Upper lobe of left lung (tissue), 6 donors: Measurements from ENCODE around the gene MEIOB. TPM values are rescaled to one million over a fixed set of nuclear protein-coding genes. Genes with fewer than 3 reads are reported as not detected.

Source experiments
- ATAC-seq, 2 donors: fragments of 200-7000 bp; cut with Tn5 transposase; one replicate each; pipeline ENCODE4 v1.9.1; 2022; ENCODE audit warnings: mild to moderate bottlenecking in 2 of 2, moderate library complexity in 2 of 2; ENCODE audit not compliant: low FRiP score in 2 of 2
- DNase-seq, 2 donors: peaks; one replicate each; pipeline ENCODE4 v3.0.0-alpha.2; 2019 to 2020
- H3K27ac ChIP-seq, 4 donors: fragments of 200-600 bp; sonication (generic); one replicate each; pipeline ENCODE4 v1.5.1; 2016 to 2019
- H3K27me3 ChIP-seq, 4 donors: fragments of 200-600 bp; sonication (generic); one replicate each; pipeline ENCODE4 v1.5.1; 2017 to 2019
- H3K36me3 ChIP-seq, 4 donors: fragments of 200-600 bp; sonication (generic); one replicate each; pipeline ENCODE4 v1.5.1; 2016 to 2019
- H3K4me1 ChIP-seq, 4 donors: fragments of 200-600 bp; sonication (generic); one replicate each; pipeline ENCODE4 v1.5.1; 2018 to 2019
- H3K4me3 ChIP-seq, 4 donors: fragments of 200-600 bp; sonication (generic); one replicate each; pipeline ENCODE4 v1.5.1; 2017 to 2019; ENCODE audit warnings: mild to moderate bottlenecking in 2 of 4, moderate library complexity in 1 of 4
- H3K9me3 ChIP-seq, 4 donors: fragments of 200-600 bp; sonication (generic); one replicate each; pipeline ENCODE4 v1.5.1; 2018 to 2019
- EP300 ChIP-seq, 4 donors: sonication (generic); formaldehyde crosslinking; IDR thresholded peaks; one replicate each; pipeline ENCODE4 v1.5.1; 2017; ENCODE audit warnings: antibody characterized with exemption in 4 of 4, control low read depth in 2 of 4
- POLR2A ChIP-seq, 4 donors: fragments of 450-650 bp; IDR thresholded peaks; one replicate each; pipeline ENCODE4 v1.5.1; 2016 to 2017; ENCODE audit warnings: antibody characterized with exemption in 4 of 4, mild to moderate bottlenecking in 2 of 4
- POLR2AphosphoS5 ChIP-seq, 2 donors: sonication (generic); formaldehyde crosslinking; IDR thresholded peaks; one replicate each; pipeline ENCODE4 v1.5.1; 2017; ENCODE audit warnings: antibody characterized with exemption in 2 of 2
- WGBS, 2 donors: methylation state at CpG; one replicate each; pipeline ENCODE4 v1.1.5; 2017 to 2018; 5-methylcytosine and 5-hydroxymethylcytosine counted together
- total RNA-seq, 6 donors: library from RNA; depleted of rRNA in 4 of 6; stranded (reverse); fragments of >200 nt in 4 of 6; gene quantifications; one replicate each; pipeline versions ENCODE4 v1.1.0 to v1.2.1, GENCODE V29; 2016 to 2021
- TF ChIP-seq, protein P1 (sequence below), 6 experiments: fragments of 450-650 bp in 4 of 6; fragments of 200-600 bp in 2 of 6; sonication (generic) in 2 of 6; IDR thresholded peaks; one replicate each; pipeline ENCODE4 v1.5.1; 2016 to 2019; ENCODE audit warnings: antibody characterized with exemption in 6 of 6
- donor health status: DM: no; HTN: no; CAD: no; lungs with moderate emphysema.
- donor health status: DM: no; HTN: yes; CAD: no; lungs with severe emphysema.

Gene MEIOB
- total RNA-seq, 6 donors from 2014 or later, result 0.54 TPM; not detected in 5

DNA sequence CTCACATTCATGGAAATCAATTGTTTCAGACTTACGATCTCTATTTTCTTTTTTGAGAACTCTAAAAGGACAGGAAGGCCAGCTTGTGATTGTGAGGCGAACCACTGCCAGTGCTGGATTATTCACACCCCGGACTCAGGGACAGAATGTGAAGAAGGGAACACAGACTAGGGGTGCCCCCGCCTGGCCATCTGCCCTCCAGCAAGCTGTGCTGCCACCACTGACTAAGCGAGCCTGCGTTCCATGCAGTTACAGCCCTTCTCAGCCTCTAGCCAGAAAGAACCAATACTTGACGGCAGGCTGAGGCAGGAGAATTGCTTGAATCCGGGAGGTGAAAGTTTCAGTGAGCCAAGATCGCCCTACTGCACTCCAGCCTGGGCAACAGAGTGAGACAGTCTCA is 48.1 kb downstream of the MEIOB start:
- no peak for TF ChIP-seq POLR2AphosphoS5 (IDR thresholded peaks at IDR 0.05)
- TF ChIP-seq, protein P1, sequence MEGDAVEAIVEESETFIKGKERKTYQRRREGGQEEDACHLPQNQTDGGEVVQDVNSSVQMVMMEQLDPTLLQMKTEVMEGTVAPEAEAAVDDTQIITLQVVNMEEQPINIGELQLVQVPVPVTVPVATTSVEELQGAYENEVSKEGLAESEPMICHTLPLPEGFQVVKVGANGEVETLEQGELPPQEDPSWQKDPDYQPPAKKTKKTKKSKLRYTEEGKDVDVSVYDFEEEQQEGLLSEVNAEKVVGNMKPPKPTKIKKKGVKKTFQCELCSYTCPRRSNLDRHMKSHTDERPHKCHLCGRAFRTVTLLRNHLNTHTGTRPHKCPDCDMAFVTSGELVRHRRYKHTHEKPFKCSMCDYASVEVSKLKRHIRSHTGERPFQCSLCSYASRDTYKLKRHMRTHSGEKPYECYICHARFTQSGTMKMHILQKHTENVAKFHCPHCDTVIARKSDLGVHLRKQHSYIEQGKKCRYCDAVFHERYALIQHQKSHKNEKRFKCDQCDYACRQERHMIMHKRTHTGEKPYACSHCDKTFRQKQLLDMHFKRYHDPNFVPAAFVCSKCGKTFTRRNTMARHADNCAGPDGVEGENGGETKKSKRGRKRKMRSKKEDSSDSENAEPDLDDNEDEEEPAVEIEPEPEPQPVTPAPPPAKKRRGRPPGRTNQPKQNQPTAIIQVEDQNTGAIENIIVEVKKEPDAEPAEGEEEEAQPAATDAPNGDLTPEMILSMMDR (IDR thresholded peaks at IDR 0.05), result no peak
- no peak for TF ChIP-seq EP300 (IDR thresholded peaks at IDR 0.05)
- TF ChIP-seq POLR2A (IDR thresholded peaks at IDR 0.05), result no peak
- peaks cover 18 to 42% (median 37%) of the 10 kb centered on the region in 4 donors for H3K36me3 ChIP-seq
- H3K4me3 ChIP-seq, result no peak overlapping the region
- ATAC-seq (no peak), DNase-seq (no peak)
- H3K9me3 ChIP-seq, result no peaks in the 10 kb centered on the region
- 78 to 79% methylated on average over 9 of the region's 9 CpGs for WGBS, 2 donors
- H3K27ac ChIP-seq, result no peak overlapping the region
- H3K27me3 ChIP-seq, result no peaks in the 10 kb centered on the region
- H3K4me1 ChIP-seq, result peaks cover 22 to 44% (median 26%) of the 10 kb centered on the region in 4 donors

DNA sequence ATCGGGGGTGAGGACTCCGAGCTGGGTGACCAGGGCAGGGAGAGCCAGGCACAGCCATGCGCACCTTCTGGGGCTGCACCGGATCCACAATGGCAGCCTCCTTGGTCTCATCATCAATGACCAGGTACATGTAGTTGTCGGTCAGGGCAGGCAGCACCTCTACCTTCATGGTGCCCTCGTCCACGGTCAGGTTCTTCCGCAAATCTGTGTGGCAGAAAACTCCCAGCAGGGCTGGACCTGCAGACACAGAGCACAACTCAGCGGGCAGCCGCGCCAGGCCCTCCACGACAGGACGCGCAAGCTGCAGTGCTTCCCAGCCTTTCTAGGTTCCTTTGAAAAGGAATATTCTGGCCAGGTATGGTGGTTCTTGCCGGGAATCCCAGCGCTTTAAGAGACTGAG is 49.2 kb downstream of the MEIOB start:
- 97 to 98% methylated on average over 13 to 16 of the region's 16 CpGs for WGBS, 2 donors
- peaks cover 14 to 34% (median 17%) of the 10 kb centered on the region in 4 donors for H3K4me1 ChIP-seq
- H3K27me3 ChIP-seq, result no peaks in the 10 kb centered on the region
- no peak for DNase-seq
- no peak for ATAC-seq
- H3K27ac ChIP-seq, result no peak overlapping the region
- no peaks in the 10 kb centered on the region for H3K9me3 ChIP-seq
- no peak overlapping the region for H3K4me3 ChIP-seq
- peaks cover 18 to 52% (median 46%) of the 10 kb centered on the region in 4 donors for H3K36me3 ChIP-seq
- TF ChIP-seq, protein P1 (IDR thresholded peaks at IDR 0.05), result no peak
- no peak for TF ChIP-seq POLR2A (IDR thresholded peaks at IDR 0.05)
- no peak for TF ChIP-seq EP300 (IDR thresholded peaks at IDR 0.05)
- TF ChIP-seq POLR2AphosphoS5 (IDR thresholded peaks at IDR 0.05), result no peak

DNA sequence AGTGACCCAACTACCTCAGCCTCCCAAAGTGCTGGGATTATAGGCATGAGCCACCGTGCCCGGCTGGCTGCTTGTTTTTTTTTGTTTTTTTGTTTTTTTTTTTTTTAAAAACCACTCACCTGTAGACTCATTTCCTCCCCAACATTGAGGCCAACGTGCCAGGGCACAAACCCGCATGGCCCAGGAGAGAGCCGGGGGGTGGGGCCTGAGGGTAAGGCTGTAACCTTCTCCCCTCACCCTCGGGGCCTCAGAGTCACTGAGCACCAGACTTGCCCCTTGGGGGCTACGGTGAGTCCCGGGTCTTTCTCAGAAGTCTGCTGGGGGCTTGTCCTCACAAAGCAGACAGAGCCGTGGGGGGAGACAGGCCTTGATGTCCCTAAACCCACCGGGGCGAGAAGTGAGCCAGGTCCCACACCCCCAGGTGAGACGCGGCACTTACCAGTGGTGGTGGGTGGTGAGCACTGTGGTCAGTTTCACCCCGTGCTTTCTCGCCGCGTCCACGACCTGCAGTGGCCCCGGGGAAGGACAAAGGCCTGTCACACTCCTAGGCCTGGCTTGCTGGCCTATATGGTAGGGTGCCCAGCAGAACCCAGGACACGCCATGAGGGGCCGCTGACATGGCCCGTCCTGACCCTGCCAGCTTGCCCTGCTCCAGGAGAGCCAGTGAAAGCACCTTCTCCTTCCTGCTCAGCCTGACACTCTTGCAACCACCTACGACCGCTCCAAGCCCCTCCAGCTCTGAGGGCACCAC is 49.9 kb downstream of the MEIOB start:
- peaks cover 18 to 60% (median 49%) of the 10 kb centered on the region in 4 donors for H3K36me3 ChIP-seq
- H3K4me1 ChIP-seq, result peaks cover 13 to 27% (median 14%) of the 10 kb centered on the region in 4 donors
- H3K27me3 ChIP-seq, result no peaks in the 10 kb centered on the region
- H3K9me3 ChIP-seq, result no peaks in the 10 kb centered on the region
- H3K4me3 ChIP-seq, result no peak overlapping the region
- ATAC-seq, result no peak
- no peak for TF ChIP-seq POLR2A (IDR thresholded peaks at IDR 0.05)
- TF ChIP-seq, protein P1 (IDR thresholded peaks at IDR 0.05), result no peak
- TF ChIP-seq EP300 (IDR thresholded peaks at IDR 0.05), result no peak
- no peak for TF ChIP-seq POLR2AphosphoS5 (IDR thresholded peaks at IDR 0.05)
- DNase-seq, result peak in 1 of 2 donors; percentile 72
- no peak overlapping the region for H3K27ac ChIP-seq
- 94 to 97% methylated on average over 24 of the region's 24 CpGs for WGBS, 2 donors

DNA sequence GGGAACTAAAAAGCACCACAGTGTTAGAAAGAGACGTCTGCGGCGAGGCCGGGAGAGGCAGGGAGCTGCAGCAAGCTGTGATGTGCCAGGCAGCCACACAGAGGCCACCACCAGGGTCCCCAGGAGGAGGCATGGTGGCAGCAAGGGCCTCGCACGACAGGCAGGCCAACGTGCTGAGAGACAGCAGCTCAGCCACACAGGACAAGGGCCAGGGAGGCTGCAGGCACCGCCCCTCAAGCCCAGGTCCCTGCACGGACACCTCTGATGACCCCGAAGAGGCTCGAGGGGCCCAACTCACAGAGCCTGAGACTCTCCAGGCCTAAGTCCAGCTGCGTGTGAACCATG is 51.0 kb downstream of the MEIOB start:
- Histone ChIP-seq H3K36me3 (peaks cover 25 to 71% (median 60%) of the 10 kb centered on the region in 4 donors), H3K4me1 (peaks cover 13 to 22% (median 14%) of the 10 kb centered on the region in 4 donors), H3K27ac (no peak overlapping the region), H3K27me3 (no peaks in the 10 kb centered on the region), H3K9me3 (no peaks in the 10 kb centered on the region), H3K4me3 (no peak overlapping the region)
- DNase-seq (peak in 1 of 2 donors; percentile 72), ATAC-seq (no peak)
- TF ChIP-seq EP300 (IDR thresholded peaks at IDR 0.05) (no peak), POLR2AphosphoS5 (IDR thresholded peaks at IDR 0.05) (no peak), POLR2A (IDR thresholded peaks at IDR 0.05) (no peak)
- TF ChIP-seq, protein P1 (IDR thresholded peaks at IDR 0.05), result no peak
- 93 to 96% methylated on average over 7 to 12 of the region's 12 CpGs for WGBS, 2 donors
